Panc1 (cell line): Measurements from ENCODE around the gene SLC4A2.

ENCODE experiments used
- POLR2AphosphoS5 ChIP-seq: IDR thresholded peaks from 2 replicates; pipeline ENCODE4 v1.6.1; 2012; ENCODE audit warnings: mild to moderate bottlenecking, low read depth, low read length, moderate library complexity
- SIN3A ChIP-seq: IDR thresholded peaks from 2 replicates; pipeline ENCODE4 v1.6.1; 2012; ENCODE audit warnings: low read depth, mild to moderate bottlenecking, low read length, moderate library complexity, borderline replicate concordance; ENCODE audit not compliant: insufficient read depth
- TF ChIP-seq, protein P1 (sequence below): fragments of 450-650 bp; IDR thresholded peaks from 2 replicates; pipeline ENCODE4 v1.5.1; 2017; ENCODE audit warnings: mild to moderate bottlenecking

GRCh38 chr7:151071032-151071866 is 11.9 kb downstream of the SLC4A2 start:
- TF ChIP-seq, protein P1, sequence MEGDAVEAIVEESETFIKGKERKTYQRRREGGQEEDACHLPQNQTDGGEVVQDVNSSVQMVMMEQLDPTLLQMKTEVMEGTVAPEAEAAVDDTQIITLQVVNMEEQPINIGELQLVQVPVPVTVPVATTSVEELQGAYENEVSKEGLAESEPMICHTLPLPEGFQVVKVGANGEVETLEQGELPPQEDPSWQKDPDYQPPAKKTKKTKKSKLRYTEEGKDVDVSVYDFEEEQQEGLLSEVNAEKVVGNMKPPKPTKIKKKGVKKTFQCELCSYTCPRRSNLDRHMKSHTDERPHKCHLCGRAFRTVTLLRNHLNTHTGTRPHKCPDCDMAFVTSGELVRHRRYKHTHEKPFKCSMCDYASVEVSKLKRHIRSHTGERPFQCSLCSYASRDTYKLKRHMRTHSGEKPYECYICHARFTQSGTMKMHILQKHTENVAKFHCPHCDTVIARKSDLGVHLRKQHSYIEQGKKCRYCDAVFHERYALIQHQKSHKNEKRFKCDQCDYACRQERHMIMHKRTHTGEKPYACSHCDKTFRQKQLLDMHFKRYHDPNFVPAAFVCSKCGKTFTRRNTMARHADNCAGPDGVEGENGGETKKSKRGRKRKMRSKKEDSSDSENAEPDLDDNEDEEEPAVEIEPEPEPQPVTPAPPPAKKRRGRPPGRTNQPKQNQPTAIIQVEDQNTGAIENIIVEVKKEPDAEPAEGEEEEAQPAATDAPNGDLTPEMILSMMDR = no peak
- TF ChIP-seq POLR2AphosphoS5 = no peak
- TF ChIP-seq SIN3A = no peak
